Loucy (cell line): ENCODE data around the gene EPB41.

ENCODE experiments used
- CTCF ChIP-seq: fragments of 200-600 bp; sonication (generic); conservative IDR thresholded peaks from 2 replicates; pipeline ENCODE4 v1.5.1; 2014; ENCODE audit warnings: mild to moderate bottlenecking, antibody characterized with exemption, low read length
- EZH2phosphoT487 ChIP-seq: fragments of 200-600 bp; IDR thresholded peaks from 2 replicates; pipeline ENCODE4 v1.6.1; 2018; ENCODE audit warnings: antibody characterized with exemption, mild to moderate bottlenecking, moderate library complexity, borderline replicate concordance

- TF ChIP-seq CTCF (no peak), EZH2phosphoT487 (no peak)
Observed at GRCh38 chr1:28927648-28928313, 13.4 kb downstream of the EPB41 start.
